GM19099 (cell line): ENCODE results near the gene GALK1.

ENCODE experiments used
- POLR2A ChIP-seq: IDR thresholded peaks from 3 replicates; pipeline ENCODE4 v1.6.1; 2011; ENCODE audit warnings: low read depth; ENCODE audit not compliant: insufficient read length; ENCODE audit errors: extremely low read depth

Gene GALK1

DNA sequence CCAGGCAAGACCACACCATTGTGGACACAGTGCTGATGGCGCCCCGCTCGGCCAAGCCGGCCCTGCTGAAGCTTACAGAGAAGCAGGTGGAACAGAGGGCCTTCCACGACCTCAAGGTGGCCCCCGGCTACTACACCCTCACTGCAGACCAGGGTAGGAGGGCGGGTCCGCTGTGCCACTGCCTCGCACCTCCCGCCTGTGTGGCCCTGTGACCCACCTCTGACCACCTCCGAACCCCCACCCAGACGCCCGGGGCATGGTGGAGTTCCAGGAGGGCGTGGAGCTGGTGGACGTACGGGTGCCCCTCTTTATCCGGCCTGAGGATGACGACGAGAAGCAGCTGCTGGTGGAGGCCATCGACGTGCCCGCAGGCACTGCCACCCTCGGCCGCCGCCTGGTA is 22.7 kb downstream of the GALK1 start:
- no peak for TF ChIP-seq POLR2A

DNA sequence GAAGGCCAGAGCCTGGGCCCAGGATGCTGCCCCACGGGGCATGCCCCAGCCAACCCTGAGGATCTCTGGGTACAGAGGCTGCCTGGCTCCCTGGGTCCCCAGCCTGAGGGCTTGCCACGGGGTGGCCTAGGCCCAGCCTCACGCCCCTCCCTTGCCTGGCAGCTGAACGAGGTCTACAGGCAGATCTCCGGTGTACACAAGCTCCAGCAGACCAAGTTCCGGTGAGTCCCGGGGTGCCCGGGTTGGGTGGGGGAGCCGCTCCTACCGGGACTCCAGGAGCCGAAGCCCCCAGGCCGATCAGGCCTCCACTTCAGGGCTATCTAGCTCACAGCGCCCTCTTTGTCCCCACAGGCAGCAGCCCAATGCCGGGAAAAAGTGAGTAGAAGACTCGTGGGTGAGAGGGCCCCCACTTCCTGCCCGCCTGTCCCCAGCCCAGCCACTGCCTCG is 24.3 kb downstream of the GALK1 start:
- no peak for TF ChIP-seq POLR2A

DNA sequence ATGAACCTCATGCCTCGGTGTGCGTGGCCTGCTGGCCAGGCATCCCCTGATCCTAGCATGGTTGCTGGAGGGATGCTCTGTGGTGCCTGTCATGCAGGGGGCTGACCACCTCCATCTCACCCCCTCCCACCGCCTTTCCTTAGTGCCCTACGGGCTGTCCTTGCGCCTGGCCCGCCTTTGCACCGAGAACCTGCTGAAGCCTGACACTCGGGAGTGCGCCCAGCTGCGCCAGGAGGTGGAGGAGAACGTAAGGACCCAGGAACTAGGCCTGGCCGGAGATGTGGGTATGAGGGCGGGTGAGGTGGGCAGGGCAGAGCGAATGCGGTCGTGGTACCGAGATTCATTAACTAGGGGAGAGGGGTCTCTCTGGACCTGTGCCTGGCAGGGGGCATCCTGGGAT is 24.8 kb downstream of the GALK1 start:
- no peak for TF ChIP-seq POLR2A

DNA sequence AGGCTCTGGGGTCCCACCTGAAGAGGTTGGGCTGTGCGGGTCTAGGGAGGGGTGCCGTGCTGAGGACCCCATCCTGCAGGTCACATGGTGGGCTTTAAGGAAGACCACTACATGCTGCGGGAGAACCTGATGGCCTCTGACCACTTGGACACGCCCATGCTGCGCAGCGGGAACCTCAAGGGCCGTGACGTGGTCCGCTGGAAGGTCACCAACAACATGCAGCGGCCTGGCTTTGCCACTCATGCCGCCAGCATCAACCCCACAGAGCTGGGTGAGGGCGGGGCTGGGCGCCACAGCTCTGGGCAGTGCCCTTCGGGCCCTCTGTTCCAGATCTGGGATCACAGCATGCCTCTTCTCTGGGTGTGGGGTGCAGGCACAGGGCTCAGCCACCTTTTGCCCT is 25.2 kb downstream of the GALK1 start:
- no peak for TF ChIP-seq POLR2A

DNA sequence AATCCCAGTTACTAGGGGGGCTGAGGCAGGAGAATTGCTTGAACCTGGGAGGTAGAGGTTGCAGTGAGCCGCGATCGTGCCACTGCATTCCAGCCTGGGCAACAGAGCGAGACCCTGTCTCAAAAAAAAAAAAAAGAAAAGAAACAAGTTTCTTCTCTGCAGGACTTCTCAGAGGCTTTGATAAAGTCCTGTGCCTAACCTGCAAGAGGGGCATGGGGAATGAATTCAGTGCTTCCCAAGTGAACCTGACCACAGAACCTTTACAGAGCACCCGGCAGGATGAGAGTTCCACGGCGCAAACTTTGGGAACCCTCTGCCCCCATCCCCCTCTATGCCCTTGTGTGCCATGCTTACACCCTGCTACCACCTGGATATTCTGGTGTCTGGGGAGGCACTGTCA is 25.8 kb downstream of the GALK1 start:
- TF ChIP-seq POLR2A, result no peak

DNA sequence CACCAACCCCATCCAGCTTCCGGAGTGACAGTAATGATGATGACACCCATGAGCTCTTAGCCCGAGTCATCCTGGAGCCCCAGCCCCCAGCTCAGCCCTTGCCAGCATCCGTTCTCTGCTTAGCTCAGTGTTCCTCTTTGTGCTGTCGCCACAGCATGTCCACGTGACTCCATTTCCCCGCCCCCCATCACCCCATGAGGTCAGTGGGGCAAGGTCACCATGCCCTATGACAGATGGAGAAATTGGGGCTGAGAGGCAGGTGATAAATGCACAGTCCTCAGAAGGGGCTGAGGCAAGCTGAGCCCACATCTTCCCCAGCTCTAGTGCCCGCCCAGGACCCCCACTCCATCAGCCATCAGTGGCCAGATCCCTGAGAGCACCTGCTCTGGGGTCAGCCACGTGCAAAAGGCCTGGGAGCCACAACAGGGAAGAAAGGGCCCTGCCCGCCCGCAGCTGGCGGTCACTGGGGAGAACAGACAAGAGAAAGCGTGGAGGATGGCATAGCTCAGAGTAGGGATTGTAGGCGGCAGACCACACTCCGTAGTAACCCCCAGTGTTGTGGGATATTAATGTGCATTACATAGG is 26.7 kb downstream of the GALK1 start:
- no peak for TF ChIP-seq POLR2A

DNA sequence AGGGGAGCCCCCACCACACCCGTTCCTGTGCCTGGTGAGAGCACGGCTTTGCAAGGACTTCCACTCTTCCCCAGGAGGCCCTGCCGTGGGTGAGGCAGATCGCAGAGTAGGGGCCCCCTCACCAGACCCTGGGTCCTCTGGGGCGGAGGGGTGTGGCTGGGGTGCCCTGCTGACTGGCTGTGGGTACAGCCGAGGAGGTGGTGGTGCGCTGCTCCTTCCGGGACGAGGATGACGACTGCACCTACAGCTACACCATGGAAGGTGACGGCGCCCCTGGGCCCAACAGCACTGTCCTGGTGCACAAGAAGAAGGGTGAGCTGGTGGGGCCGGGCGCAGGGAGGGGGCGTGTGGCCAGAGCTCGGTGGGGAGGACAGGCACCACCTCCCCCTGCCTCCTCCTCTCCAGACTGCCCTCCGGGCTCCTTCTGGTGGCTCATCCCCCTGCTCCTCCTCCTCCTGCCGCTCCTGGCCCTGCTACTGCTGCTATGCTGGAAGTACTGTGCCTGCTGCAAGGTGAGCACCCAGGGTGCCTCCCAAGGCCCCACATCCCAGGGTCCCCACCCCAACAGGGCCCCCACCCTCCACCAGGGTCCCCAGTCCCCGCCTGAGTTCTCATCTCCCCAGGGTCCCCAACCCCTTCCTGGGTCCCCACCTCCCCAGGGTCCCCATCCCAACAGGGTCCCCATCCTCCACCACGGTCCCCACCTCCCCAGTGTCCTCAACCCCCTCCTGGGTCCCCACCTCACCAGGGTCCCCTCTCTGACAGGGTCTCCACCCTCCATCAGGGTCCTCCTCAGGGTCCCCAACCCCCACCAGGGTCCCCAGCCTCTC is 27.6 kb downstream of the GALK1 start:
- TF ChIP-seq POLR2A, result no peak

DNA sequence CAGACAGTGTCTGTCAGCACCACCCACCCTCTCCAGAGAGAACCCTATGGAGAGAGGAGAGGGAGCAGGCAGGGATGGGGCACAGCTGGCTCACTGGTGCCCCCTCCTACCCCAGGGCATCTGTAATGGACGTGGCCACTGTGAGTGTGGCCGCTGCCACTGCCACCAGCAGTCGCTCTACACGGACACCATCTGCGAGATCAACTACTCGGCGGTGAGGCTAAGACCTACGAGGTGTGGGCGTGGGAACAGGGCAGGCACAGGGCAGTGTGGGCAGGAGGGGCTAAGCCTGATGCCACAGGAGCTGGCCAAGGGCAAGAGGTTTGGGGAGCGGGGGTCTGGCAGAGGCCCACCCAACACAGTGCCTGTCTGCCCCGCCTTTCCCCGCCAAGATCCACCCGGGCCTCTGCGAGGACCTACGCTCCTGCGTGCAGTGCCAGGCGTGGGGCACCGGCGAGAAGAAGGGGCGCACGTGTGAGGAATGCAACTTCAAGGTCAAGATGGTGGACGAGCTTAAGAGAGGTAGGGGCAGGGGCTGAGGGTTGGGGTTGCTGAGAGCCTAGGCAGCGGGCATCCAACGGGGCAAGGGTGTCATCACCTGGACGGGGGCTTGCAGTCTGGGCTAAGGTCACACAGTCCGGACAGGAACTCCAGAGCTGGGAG is 28.7 kb downstream of the GALK1 start:
- no peak for TF ChIP-seq POLR2A

DNA sequence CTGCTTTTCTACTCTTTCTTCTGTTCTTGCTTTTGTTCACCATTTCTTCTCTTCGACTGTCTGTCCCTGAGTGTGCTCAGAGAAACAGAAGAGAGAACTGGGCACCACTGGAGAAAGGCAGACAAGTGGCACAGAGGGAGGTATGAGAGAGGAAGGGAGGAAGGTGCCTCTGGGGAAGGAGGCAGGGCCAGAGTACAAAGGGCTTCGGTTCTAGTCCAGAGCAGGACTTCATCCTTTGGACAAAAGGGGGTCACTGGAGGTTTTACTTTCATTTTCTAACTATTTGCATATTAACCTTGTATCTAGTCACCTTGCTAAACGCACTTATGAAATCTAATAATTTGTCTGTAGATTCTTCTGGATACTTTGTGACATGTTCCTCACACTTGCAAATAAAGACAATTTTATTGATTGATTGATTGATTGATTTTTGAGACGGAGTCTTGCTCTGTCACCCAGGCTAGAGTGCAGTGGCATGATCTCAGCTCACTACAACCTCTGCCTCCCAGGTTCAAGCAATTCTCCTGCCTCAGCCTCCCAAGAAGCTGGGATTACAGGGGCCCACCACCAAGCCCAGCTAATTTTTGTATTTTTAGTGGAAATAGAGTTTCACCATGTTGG is 30.2 kb downstream of the GALK1 start:
- TF ChIP-seq POLR2A, result no peak

DNA sequence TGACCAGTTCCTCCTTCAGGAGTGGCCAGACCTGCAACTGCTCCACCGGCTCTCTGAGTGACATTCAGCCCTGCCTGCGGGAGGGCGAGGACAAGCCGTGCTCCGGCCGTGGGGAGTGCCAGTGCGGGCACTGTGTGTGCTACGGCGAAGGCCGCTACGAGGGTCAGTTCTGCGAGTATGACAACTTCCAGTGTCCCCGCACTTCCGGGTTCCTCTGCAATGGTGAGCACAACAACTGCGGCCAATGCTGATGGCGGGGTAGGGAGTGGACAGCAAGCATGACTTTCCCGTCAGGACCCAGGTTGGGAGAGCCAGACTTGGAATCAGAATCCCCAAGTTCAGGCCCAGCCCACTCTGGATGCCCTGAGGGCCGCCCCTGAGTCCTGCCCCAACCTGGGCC is 31.5 kb downstream of the GALK1 start:
- TF ChIP-seq POLR2A, result no peak

DNA sequence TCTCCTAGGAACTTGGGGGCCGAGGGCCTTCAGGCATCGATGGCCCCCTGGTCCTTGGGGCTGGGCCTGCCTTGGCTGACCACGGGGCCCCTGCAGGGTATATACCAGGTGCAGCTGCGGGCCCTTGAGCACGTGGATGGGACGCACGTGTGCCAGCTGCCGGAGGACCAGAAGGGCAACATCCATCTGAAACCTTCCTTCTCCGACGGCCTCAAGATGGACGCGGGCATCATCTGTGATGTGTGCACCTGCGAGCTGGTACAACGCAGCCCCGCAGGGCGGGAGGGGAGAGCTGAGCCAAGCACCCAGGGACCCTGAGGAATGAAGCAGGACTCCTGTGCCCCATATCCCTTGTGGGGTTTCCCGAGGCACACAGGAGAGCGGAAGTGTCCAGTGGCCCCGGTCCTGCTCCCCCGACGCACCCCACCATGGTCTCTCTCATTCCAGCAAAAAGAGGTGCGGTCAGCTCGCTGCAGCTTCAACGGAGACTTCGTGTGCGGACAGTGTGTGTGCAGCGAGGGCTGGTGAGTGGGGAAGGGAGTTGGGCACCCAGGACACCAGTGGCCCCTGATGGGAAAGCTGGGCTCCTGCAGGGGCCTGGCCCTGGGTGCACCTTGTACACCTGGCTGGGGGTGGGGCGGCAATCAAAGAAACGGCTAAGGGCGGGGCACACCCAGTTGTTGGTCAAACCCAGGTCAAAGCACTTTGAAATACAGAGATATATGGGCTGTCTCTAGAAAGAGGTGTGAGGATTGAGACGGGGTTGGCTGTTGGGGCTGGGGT is 33.1 kb downstream of the GALK1 start:
- TF ChIP-seq POLR2A, result no peak

DNA sequence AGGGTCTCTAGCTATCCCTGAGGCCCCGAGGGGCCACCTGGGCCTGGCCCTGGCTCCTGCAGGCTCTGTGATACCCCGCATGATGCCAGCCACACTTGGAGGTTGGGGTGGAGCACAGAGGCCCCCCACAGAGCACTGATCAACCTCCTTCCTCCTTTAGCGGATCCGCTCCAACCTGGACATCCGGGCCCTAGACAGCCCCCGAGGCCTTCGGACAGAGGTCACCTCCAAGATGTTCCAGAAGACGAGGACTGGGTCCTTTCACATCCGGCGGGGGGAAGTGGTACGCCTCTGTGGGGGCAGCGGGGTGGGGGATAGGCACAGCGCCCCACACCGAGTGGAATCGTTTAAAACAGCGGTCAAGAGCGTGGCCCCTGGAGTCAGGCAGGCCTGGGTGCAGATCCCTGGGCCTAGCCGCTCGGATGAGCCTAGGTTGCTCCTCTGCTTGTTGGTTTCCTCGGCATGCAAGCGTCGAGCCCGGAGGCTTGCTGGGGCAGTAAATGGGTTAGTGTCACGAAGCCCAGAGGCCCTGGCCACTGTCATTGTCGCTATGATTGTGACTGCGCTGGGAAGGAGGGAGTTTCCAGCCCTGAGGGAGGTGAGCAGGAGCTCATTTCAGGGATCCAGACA is 33.8 kb downstream of the GALK1 start:
- TF ChIP-seq POLR2A, result no peak

DNA sequence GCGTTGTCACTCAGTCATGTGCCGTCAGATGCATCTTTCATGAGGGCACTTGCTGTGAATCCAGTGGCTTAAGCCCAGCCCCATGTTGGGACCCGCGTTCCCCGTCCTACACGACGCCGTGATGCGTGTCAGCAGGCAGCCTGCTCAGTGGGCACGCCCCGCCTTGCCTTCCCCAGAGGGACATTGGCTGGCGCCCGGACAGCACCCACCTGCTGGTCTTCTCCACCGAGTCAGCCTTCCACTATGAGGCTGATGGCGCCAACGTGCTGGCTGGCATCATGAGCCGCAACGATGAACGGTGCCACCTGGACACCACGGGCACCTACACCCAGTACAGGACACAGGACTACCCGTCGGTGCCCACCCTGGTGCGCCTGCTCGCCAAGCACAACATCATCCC is 34.9 kb downstream of the GALK1 start:
- TF ChIP-seq POLR2A, result no peak

DNA sequence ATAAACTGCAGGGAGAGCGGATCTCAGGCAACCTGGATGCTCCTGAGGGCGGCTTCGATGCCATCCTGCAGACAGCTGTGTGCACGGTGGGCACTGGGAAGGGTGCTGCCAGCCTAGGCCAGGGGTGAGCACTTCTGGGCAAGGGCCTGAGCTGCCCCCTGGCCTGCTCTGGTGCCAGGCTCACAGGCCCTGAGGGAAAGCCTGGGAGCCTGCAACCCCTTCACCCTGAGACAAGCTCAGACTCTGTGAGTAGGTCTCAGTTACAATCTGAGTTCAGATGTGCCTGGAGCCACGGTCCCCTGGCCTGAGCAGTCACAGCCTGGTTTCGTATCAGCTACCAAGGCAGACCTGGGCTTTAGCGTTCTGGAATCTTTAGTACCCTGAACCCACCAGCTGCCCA is 35.6 kb downstream of the GALK1 start:
- TF ChIP-seq POLR2A, result no peak
